ENCODE measurements around the gene ZNF581. TPM values are rescaled to one million over a fixed set of nuclear protein-coding genes. Genes with fewer than 3 reads are reported as not detected.
A peak's percentile ranks its signal among the peaks of the same experiment; 100 is the strongest.

Gene ZNF581
- total RNA-seq, 1 donor from 2014 or later: 38.8 TPM

GRCh38 chr19:55673465-55673864 is 30.0 kb downstream of the ZNF581 start:
- Mint-ChIP-seq H3K4me1 (ENCODE audit: low read depth) (peaks cover 27% of the 10 kb centered on the region), H3K9me3 (ENCODE audit: low read depth) (no peaks in the 10 kb centered on the region), H3K4me3 (ENCODE audit: low read depth) (peak overlapping the region; percentile 60), H3K27ac (peak overlapping the region; percentile 96), H3K36me3 (ENCODE audit: insufficient read depth) (peaks cover 12% of the 10 kb centered on the region), H3K27me3 (no peaks in the 10 kb centered on the region)
- no peak for TF ChIP-seq CTCF (IDR thresholded peaks at IDR 0.05; ENCODE audit: unreplicated experiment)
- no peak for DNase-seq (ENCODE audit: low spot score, unreplicated experiment)

- peaks cover 13% of the 10 kb centered on the region for H3K36me3 Mint-ChIP-seq (ENCODE audit: insufficient read depth)
- no peaks in the 10 kb centered on the region for H3K27me3 Mint-ChIP-seq
- H3K9me3 Mint-ChIP-seq (ENCODE audit: low read depth): no peaks in the 10 kb centered on the region
- H3K27ac Mint-ChIP-seq: peak overlapping the region; percentile 96
- no peak for DNase-seq (ENCODE audit: low spot score, unreplicated experiment)
- H3K4me3 Mint-ChIP-seq (ENCODE audit: low read depth): peak overlapping the region; percentile 60
- H3K4me1 Mint-ChIP-seq (ENCODE audit: low read depth): peaks cover 27% of the 10 kb centered on the region
- TF ChIP-seq CTCF (IDR thresholded peaks at IDR 0.05; ENCODE audit: unreplicated experiment): no peak
Observed at GRCh38 chr19:55673889-55674288, 30.4 kb downstream of the ZNF581 start.

GRCh38 chr19:55674459-55674840 is 31.0 kb downstream of the ZNF581 start:
- no peak for TF ChIP-seq CTCF (IDR thresholded peaks at IDR 0.05; ENCODE audit: unreplicated experiment)
- Mint-ChIP-seq H3K36me3 (ENCODE audit: insufficient read depth) (peaks cover 13% of the 10 kb centered on the region), H3K4me1 (ENCODE audit: low read depth) (peaks cover 27% of the 10 kb centered on the region), H3K27me3 (no peaks in the 10 kb centered on the region), H3K4me3 (ENCODE audit: low read depth) (peak overlapping the region; percentile 66), H3K9me3 (ENCODE audit: low read depth) (no peaks in the 10 kb centered on the region), H3K27ac (peak overlapping the region; percentile 91)
- DNase-seq (ENCODE audit: low spot score, unreplicated experiment): no peak

- Mint-ChIP-seq H3K36me3 (ENCODE audit: insufficient read depth) (peaks cover 16% of the 10 kb centered on the region), H3K27me3 (no peaks in the 10 kb centered on the region), H3K4me1 (ENCODE audit: low read depth) (peaks cover 27% of the 10 kb centered on the region), H3K27ac (peak within 1 kb of the TSS; percentile 94), H3K4me3 (ENCODE audit: low read depth) (peak within 1 kb of the TSS; percentile 95), H3K9me3 (ENCODE audit: low read depth) (no peaks in the 10 kb centered on the region)
- no peak for TF ChIP-seq CTCF (IDR thresholded peaks at IDR 0.05; ENCODE audit: unreplicated experiment)
- peak; percentile 93 for DNase-seq (ENCODE audit: low spot score, unreplicated experiment)
Observed at GRCh38 chr19:55674841-55675660, 31.6 kb downstream of the ZNF581 start, which contains the start of gene EPN1. TSS of gene EPN1 (plus strand) at chr19:55675226. CDS start at chr19:55678628, 3,402 bp downstream.

GRCh38 chr19:55675661-55676354 is 32.4 kb downstream of the ZNF581 start:
- Mint-ChIP-seq H3K27ac (peak overlapping the region; percentile 94), H3K4me3 (ENCODE audit: low read depth) (peak overlapping the region; percentile 95), H3K4me1 (ENCODE audit: low read depth) (peaks cover 27% of the 10 kb centered on the region), H3K27me3 (no peaks in the 10 kb centered on the region), H3K9me3 (ENCODE audit: low read depth) (no peaks in the 10 kb centered on the region), H3K36me3 (ENCODE audit: insufficient read depth) (peaks cover 14% of the 10 kb centered on the region)
- no peak for TF ChIP-seq CTCF (IDR thresholded peaks at IDR 0.05; ENCODE audit: unreplicated experiment)
- no peak for DNase-seq (ENCODE audit: low spot score, unreplicated experiment)
